ENCODE data around the gene RPS25.

GRCh38 chr11:119056421-119056999, 38.4 kb upstream of the RPS25 start:
- TF ChIP-seq ZNF274 (IDR thresholded peaks at IDR 0.05; ENCODE audit: low read depth, low read length): no peak
- no peak for TF ChIP-seq YY1 (IDR thresholded peaks at IDR 0.05; ENCODE audit: insufficient read depth, insufficient read length)
- TF ChIP-seq SUZ12 (IDR thresholded peaks at IDR 0.05; ENCODE audit: extremely low read depth, insufficient read depth, insufficient read length): no peak
